KOPT-K1 (cell line): ENCODE results near the gene ALKBH3.

Experiments
- H3K27ac ChIP-seq: fragments of 200-600 bp; sonication (generic); 2 replicates; pipeline ENCODE4 v1.5.1; 2016; ENCODE audit warnings: antibody characterized with exemption, mild to moderate bottlenecking, low read depth, low read length; ENCODE audit not compliant: poor library complexity, severe bottlenecking
- H3K36me3 ChIP-seq: fragments of 200-600 bp; sonication (generic); 2 replicates; pipeline ENCODE4 v1.5.1; 2017; ENCODE audit warnings: antibody characterized with exemption, mild to moderate bottlenecking, low read length, moderate library complexity; ENCODE audit not compliant: insufficient read depth
- H3K9me3 ChIP-seq: fragments of 200-600 bp; sonication (generic); 2 replicates; pipeline ENCODE4 v1.5.1; 2017; ENCODE audit warnings: antibody characterized with exemption, low read length, mild to moderate bottlenecking; ENCODE audit not compliant: insufficient read depth, poor library complexity, severe bottlenecking

Gene ALKBH3

DNA sequence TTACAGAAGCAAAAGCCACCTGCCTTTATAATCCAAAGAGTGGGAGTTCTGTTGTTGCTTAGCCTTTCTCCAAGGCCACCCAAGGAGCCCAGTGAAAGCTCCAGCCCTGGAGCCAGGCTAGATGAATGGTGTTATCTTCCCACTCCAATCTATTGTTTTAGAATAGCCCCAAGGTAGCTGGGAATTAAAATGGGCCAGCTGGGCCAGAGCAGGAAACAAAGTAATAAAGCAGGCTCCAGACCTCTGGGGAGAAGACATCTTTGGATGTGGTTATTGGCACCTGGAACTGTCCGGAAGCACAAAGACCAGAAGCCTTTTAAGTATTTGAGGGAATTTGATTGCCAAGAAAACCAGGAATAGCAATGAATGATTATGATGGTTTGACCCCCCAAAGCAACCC is 70.6 kb downstream of the ALKBH3 start:
- H3K36me3 ChIP-seq, result no peaks in the 10 kb centered on the region
- no peaks in the 10 kb centered on the region for H3K9me3 ChIP-seq
- H3K27ac ChIP-seq, result no peak overlapping the region

DNA sequence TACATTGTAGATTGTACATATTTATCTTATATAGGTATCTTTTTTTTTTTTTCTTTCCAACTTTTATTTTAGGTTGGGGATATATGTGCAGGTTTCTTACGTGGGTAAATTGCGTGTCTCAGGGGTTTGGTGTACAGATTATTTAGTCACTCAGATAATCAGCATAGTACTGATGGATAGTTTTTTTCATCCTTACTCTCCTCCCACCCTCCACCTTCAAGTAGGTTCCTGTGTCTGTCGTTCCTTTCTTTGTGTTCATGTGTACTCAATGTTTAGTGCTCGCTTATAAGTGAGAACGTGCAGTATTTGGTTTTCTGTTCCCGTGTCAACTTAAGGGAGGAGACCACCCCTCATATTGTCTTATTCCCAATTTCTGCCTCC is 71.4 kb downstream of the ALKBH3 start:
- Histone ChIP-seq H3K27ac (no peak overlapping the region), H3K36me3 (no peaks in the 10 kb centered on the region)

DNA sequence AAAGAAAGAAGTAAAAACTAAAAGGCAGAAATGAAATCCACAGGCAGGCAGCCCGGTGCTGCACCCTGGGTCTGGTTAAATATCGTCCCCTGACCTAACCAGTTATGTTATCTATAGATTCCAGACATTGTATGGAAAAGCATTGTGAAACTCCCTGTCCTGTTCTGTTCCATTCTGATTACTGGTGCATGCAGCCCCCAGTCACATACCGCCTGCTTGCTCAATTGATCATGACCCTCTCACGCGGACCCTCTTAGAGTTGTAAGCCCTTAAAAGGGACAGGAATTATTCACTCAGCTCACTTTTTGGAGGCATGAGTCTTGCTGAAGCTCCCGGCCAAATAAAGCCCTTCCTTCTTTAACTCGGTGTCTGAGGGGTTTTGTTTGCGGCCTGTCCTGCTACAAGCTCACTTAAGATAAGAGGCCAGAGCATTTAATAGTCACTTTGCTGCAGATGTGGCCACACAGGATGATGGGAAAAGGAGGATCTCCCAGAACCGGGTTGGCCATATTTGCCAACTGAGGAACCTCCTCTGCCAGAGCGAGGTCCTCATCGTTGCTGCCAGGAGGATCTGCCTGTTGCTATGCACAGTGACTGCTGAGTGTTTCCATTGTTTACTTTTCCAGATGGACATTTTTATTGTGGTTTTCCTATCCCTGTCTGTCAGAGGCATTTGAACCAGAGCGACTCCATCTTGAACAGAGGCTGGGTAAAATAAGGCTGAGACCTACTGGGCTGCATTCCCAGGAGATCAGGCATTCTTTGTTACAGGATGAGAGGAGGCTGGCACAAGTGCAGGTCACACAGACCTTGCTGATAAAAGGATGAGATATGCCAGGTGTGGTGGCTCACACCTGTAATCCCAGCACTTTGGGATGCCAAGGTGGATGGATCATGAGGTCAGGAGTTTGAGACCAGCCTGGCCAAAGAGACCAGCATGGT is 72.0 kb downstream of the ALKBH3 start:
- Histone ChIP-seq H3K9me3 (no peaks in the 10 kb centered on the region), H3K27ac (no peak overlapping the region), H3K36me3 (no peaks in the 10 kb centered on the region)

More for the DNA sequence above, 71.4 kb downstream of the ALKBH3 start:
- no peaks in the 10 kb centered on the region for H3K9me3 ChIP-seq

DNA sequence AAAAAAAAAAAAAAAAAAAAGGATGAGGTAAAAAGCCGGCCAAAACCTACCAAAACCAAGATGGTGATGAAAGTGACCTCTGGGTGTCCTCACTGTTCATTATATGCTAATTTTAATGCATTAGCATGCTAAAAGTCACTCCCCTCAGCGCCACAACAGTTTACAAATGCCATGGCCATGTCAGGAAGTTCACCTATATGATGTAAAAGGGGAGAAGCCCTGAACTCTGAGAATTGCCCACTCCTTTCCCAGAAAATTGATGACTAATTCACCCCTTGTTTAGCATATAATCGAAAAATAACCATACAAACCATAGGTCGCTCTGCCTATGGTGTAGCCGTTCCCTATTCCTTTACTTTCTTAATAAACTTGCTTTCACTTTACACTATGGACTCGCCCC is 72.9 kb downstream of the ALKBH3 start:
- Histone ChIP-seq H3K9me3 (peaks cover 2% of the 10 kb centered on the region), H3K36me3 (no peaks in the 10 kb centered on the region), H3K27ac (no peak overlapping the region)

DNA sequence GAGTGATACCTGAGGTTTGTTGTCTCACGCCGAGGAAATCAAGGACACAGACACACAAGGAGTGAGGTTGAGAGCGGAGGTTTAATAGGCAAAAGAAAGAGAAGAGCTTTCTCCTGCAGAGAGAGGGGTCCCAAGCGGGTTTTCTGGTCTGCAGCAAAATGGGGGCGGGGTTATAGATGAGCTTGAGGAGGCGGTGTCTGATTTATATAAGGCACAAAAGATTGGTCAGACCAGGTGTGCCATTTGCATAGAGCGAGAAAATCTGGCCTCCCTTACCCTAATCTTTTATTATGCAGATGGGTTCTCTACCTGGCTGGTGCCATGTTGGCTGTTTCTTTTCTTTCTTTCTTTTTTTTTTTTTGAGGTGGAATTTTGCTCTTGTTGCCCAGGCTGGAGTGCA is 73.6 kb downstream of the ALKBH3 start:
- Histone ChIP-seq H3K36me3 (no peaks in the 10 kb centered on the region), H3K27ac (no peak overlapping the region), H3K9me3 (peaks cover 9% of the 10 kb centered on the region)

DNA sequence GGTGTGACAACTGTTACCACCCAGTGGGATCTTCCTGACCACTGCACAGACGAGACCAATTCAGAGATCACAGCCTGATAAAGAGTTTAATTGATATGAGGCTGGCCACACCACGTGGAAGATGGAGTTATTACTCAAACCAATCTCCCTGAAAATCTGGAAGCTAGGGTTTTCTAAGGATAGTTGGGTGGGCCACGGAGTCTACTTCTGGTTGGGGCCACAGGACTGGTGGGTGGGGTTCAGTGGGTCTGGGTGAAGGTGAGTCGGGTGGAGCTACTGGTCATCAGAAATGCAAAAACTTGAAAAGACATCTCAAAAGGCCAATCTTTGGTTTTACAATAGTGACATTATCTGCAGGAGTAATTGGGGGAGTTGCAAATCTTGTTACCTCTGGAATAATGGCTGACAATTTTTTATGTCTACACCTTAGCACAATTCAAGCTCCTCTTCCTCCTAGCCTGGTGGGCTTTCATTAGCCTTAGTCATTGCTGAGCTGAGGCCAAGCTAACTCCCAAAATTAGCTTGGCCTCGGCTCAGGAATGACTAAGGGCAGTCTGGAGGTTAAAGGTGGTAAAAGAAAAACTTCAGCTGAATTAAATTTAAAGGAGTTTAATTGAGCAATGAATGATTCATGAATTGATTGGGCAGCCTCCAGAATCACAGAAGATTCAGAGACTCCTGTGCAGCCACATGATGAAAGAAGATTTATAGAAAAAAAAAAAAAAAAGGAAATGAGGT is 74.9 kb downstream of the ALKBH3 start:
- Histone ChIP-seq H3K36me3 (no peaks in the 10 kb centered on the region), H3K27ac (no peak overlapping the region), H3K9me3 (peaks cover 10% of the 10 kb centered on the region)

DNA sequence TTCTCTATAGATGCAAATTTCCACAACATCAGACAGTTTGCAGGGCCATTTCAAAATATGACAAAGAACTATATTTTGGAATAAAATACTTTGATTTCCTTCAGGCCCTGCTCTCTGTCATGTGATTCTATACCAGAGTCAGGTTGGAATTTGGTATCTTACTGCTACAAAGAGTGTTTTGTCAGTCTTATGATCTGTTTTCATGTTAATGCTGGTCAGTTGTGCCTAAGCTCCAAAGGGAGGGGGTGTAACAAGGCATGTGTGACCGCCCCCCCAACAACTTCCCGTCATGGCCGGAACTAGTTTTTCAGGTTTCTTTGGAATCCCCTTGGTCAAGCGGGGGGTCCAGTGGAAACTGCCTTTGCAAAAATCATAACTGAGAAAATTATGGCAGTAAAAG is 76.9 kb downstream of the ALKBH3 start:
- Histone ChIP-seq H3K9me3 (peaks cover 10% of the 10 kb centered on the region), H3K36me3 (no peaks in the 10 kb centered on the region), H3K27ac (no peak overlapping the region)

DNA sequence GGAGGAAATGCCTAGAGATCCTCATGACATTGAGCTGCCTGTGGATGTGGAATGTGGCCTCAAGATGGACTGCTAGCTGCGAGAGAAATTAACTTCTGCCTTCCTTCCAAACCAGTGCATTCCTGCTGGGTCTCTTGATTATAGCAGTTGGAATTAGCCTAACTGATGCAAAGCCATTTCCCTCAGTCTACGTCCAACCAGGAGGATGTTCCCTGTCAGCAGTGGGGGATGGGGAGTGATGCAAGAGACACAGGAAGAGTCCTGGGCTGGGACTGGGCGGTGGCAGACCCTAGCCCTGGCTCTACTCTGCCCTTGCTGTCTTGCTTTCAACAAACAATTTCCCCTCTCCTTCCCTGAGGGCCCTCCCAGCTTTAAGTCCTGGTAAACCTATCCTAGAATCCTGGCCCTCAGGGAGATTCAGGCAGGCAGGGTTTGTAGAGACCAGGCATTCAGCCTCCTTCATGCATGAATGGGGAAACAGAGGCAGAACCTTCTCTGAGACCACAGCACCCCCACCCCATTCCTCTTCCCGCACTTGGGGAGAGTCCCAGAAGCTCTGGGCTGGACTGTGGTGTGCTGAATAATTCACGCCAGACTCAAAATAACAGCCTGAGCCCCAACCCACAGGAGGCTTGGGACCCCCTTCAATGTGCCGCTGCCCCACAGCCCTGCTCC is 78.8 kb downstream of the ALKBH3 start:
- no peaks in the 10 kb centered on the region for H3K36me3 ChIP-seq
- H3K9me3 ChIP-seq, result peaks cover 10% of the 10 kb centered on the region
- H3K27ac ChIP-seq, result no peak overlapping the region

DNA sequence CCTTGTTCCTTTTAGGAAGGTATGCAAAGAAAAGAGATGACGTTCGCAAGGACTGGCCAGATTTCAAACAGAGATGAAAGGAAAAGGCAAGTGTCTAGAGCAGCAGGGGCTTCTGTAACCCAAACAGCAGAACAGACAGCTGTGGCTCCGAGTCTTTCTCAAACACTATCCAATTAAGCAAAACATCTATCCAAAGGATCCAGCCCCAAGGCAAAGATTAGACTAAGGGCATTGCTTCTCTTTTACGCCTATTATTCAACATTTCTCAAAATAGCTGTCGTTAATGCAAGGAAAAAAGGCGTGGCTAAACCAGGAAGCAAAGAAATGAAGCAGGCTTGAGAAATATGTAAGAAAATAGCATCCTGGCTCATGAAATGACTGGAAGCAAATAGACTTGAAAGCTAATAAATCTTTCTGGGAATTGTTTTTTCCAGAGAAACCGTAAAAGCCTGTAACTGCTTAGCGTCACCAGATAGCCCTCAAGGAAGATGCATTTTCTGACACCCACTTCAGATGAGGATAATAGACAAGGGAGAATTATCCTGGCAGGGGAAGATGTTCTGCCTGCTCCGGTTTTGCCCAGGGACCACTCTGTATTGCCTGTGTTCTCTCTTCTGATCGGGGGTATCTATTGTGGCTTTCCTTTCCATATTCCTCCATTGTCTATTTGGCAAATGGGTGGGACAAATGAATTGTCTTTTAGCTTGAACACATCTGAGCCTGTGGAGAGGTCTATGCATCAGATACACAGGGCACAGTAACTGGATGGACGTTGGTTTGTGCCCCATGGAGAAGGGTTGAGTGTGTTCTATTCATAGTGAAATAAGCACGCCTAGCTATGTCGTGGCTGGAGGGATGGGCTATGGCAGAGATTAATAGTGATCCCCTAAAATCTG is 82.0 kb downstream of the ALKBH3 start:
- H3K36me3 ChIP-seq, result no peaks in the 10 kb centered on the region
- no peak overlapping the region for H3K27ac ChIP-seq
- H3K9me3 ChIP-seq, result peaks cover 24% of the 10 kb centered on the region

DNA sequence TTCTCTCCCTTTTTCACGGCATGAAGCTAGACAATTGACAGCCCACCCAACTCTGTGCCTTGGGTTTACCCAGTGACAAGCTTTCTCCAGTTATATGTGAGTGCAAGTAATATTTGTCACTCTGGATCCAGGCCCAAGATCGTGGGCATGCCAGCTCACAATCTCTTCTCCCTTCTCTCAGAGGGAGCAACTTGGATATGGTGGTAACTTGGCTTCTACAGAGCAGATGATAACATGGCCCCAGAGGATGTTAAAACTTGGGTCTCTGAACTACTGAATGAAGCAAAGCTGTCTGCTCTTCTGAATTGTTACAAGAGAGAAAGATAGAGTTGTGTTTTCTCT is 82.6 kb downstream of the ALKBH3 start:
- H3K27ac ChIP-seq, result no peak overlapping the region
- H3K9me3 ChIP-seq, result peaks cover 24% of the 10 kb centered on the region
- no peaks in the 10 kb centered on the region for H3K36me3 ChIP-seq

DNA sequence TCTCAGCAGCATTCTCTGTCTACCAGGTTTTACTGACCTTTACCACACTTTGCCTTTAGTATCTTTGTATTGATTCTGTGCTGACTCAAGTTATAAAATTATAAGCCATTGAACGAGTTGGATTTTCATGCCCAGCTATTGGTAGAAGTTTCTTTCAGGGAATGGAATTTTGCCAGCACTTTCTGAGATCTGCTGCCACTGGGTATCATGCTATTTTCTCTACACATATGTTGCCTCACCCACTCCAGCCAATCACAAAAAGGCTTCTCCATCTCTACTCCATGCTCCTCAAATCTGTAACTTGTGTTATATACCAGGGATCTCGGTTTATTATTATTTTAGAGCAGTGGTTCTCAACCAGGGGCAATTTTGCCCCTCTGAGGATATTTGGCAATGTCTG is 87.0 kb downstream of the ALKBH3 start:
- peaks cover 15% of the 10 kb centered on the region for H3K9me3 ChIP-seq
- H3K27ac ChIP-seq, result no peak overlapping the region
- no peaks in the 10 kb centered on the region for H3K36me3 ChIP-seq

DNA sequence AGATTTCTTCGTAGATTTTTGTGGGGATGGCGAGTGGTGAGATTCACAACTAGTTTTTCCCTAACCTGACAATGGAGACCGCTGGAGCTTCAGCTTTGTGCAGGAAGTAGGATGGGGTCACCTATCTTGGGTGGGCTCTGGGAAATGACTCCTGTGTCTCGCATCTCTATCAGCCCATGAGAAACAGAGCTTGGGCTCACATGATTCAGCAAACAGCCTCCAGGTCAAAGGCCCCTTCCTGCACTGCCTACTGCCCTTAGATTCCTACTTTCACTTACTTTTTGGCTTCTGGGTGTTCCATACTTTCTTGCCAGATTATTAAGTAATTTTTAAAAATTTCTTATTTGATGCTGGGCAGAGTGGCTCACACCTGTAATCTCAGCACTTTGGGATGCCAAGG is 88.1 kb downstream of the ALKBH3 start:
- H3K36me3 ChIP-seq, result no peaks in the 10 kb centered on the region
- no peak overlapping the region for H3K27ac ChIP-seq
- peaks cover 15% of the 10 kb centered on the region for H3K9me3 ChIP-seq

DNA sequence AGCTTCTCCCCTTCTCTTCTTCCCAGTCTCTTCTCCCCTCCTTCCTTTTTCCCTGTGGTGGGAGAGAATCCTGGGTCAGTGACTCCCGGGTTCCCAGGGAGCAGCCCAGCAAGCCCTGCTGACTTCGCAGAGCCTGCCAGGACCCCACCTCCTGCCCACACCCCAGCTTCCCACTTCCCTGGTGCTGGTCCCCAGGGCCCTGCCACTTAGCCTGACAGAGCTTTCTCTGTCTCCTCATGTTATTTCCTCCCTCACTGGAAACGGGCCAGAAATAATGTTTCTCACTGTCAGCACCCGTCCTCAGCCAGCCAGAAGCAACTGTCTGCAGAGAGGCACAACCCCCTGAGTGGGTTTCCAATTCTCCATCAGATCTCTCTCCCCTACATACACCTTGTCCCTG is 88.9 kb downstream of the ALKBH3 start:
- Histone ChIP-seq H3K9me3 (peaks cover 19% of the 10 kb centered on the region), H3K27ac (no peak overlapping the region), H3K36me3 (no peaks in the 10 kb centered on the region)
